Naive B cell (primary cell): ENCODE measurements around the gene IER5. TPM values are rescaled to one million over a fixed set of nuclear protein-coding genes. Genes with fewer than 3 reads are reported as not detected.
"Not testable (repeated sequence)": the region's sequence is repeated elsewhere in the genome, so short reads cannot be mapped to it uniquely, and the experiment has no call there.

Experiments
- ATAC-seq, 2 donors: fragments of 150-1000 bp; cut with Tn5 transposase; 2 replicates each; pipeline ENCODE4 v1.10.0; 2021; ENCODE audit warnings: low read depth in 2 of 2, mild to moderate bottlenecking in 2 of 2, moderate library complexity in 2 of 2
- DNase-seq: peaks from one replicate; pipeline ENCODE4 v3.0.0; 2022
- H3K27ac Mint-ChIP-seq, 6 donors: one replicate each; pipeline ENCODE4 v1.8.0; 2020 to 2022; ENCODE audit warnings: mild to moderate bottlenecking in 6 of 6, mixed read lengths in 6 of 6, moderate library complexity in 5 of 6, inconsistent platforms in 2 of 6
- H3K27me3 Mint-ChIP-seq, 3 donors: one replicate each; pipeline ENCODE4 v1.8.0; 2021 to 2022; ENCODE audit warnings: mixed read lengths in 3 of 3, mild to moderate bottlenecking in 1 of 3
- H3K36me3 Mint-ChIP-seq, 2 donors: one replicate each; pipeline ENCODE4 v1.8.0; 2020 to 2022; ENCODE audit warnings: mixed read lengths in 2 of 2, inconsistent platforms in 1 of 2, mild to moderate bottlenecking in 1 of 2
- H3K4me1 Mint-ChIP-seq, 3 donors: one replicate each; pipeline ENCODE4 v1.8.0; 2020 to 2022; ENCODE audit warnings: mixed read lengths in 3 of 3, inconsistent platforms in 1 of 3, mild to moderate bottlenecking in 1 of 3, moderate library complexity in 1 of 3
- H3K4me3 Mint-ChIP-seq, 8 donors: one replicate each; pipeline ENCODE4 v1.8.0; 2020 to 2022; ENCODE audit warnings: mild to moderate bottlenecking in 8 of 8, mixed read lengths in 8 of 8, moderate library complexity in 8 of 8, inconsistent platforms in 2 of 8
- H3K9me3 Mint-ChIP-seq, 7 donors: one replicate each; pipeline ENCODE4 v1.8.0; 2020 to 2022; ENCODE audit warnings: mixed read lengths in 7 of 7, mild to moderate bottlenecking in 5 of 7, inconsistent platforms in 2 of 7, moderate library complexity in 1 of 7
- polyA plus RNA-seq, 6 donors: library from polyadenylated mRNA; unstranded; fragments of 300-500 nt; fragmentation: Illumina TruSeq; gene quantifications; one replicate each; pipeline ENCODE4 v1.2.3, GENCODE V29; 2021; ENCODE audit warnings: low read depth in 6 of 6

IER5 gene
- polyA plus RNA-seq: 10 to 100 TPM; 17.3 to 82.6 (median 34.1) TPM

- no peaks in the 10 kb centered on the region for H3K27me3 Mint-ChIP-seq
- peak within 1 kb of the TSS; percentile 91 to 100 (median 99) for H3K4me3 Mint-ChIP-seq
- ATAC-seq (peak; percentile 62 to 68), DNase-seq (peak; percentile 97)
- no peaks in the 10 kb centered on the region for H3K9me3 Mint-ChIP-seq
- peaks cover 9 to 27% of the 10 kb centered on the region in 2 donors for H3K36me3 Mint-ChIP-seq
- H3K27ac Mint-ChIP-seq: peak within 1 kb of the TSS; percentile 99 to 100 (median 99)
- H3K4me1 Mint-ChIP-seq: peaks cover 49 to 57% (median 54%) of the 10 kb centered on the region in 3 donors
These were observed at the start of gene IER5 for GRCh38 chr1:181088079-181089016. Gene IER5, plus strand, starts transcription at chr1:181088700. Its CDS starts 203 bp downstream, at chr1:181088903.

DNA sequence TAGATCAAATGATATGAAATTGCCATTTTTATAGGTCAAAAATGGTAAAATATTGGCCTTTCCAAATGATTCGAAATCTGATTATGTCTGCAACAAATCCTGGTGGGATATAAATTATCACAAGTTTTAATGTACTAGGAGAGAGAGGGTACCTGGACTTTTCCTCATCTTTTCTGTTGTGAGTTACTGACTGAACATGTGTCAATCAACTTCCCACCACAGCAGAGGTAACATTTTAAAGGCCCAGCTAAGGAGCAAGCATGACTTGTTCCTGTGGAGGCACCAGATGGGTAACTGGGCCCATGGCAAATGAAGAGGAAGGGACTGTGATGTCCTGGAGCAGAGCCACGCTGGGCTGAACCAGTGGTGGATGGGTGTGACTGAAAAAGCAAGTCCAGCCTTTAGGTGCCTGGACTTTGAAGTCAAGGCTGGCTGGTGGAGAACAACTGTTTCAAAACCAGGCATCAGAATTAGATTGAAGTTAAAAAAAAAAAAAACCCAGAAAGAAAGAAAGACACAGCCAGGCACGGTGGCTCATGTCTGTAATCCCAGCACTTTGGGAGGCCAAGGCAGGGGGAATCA lies 48.1 kb upstream of the IER5 start:
- ATAC-seq: no peak
- peak overlapping the region in 3 of 6 donors; percentile 55 to 60 (median 57) for H3K27ac Mint-ChIP-seq
- H3K27me3 Mint-ChIP-seq: no peaks in the 10 kb centered on the region
- no peaks in the 10 kb centered on the region for H3K9me3 Mint-ChIP-seq
- no peak for DNase-seq
- peaks cover 50 to 60% (median 55%) of the 10 kb centered on the region in 3 donors for H3K4me1 Mint-ChIP-seq
- peaks cover 8 to 13% of the 10 kb centered on the region in 2 donors for H3K36me3 Mint-ChIP-seq
- H3K4me3 Mint-ChIP-seq: no peak overlapping the region

GRCh38 chr1:181043025-181043888 lies 45.2 kb upstream of the IER5 start:
- H3K4me3 Mint-ChIP-seq: no peak overlapping the region
- no peak for ATAC-seq
- H3K4me1 Mint-ChIP-seq: peaks cover 28 to 33% (median 32%) of the 10 kb centered on the region in 3 donors

DNA sequence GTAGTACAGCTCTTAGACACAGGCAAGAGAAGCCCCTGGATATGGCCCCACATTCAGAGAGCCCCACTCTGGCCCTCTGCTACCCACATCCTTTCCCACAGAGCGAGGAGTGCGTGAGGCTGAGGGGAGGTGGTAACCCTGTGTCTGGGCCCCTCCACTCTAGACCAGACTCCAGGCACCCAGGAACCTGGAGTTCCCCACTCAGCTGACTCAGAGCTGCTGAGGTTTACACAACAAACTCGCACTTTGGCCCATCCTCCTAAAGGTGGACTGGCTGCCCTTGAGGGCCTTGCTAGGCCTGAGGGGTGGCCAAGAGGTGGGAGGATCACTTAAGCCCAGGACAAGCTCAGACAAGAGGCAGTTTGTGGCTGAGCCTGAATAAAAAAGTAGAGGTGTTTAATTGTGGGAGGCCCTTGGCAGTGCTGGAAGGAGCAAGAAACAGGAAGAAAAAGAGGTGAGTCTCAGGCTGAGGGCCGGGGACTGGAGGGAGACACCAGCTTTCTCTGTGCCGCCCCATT lies 44.0 kb upstream of the IER5 start:
- H3K27me3 Mint-ChIP-seq: no peaks in the 10 kb centered on the region
- peaks cover 20 to 36% (median 32%) of the 10 kb centered on the region in 3 donors for H3K4me1 Mint-ChIP-seq
- H3K36me3 Mint-ChIP-seq: peaks cover 8 to 10% of the 10 kb centered on the region in 2 donors
- peak overlapping the region in 1 of 8 donors; percentile 7 for H3K4me3 Mint-ChIP-seq
- peak overlapping the region in 2 of 6 donors; percentile 11 to 76 for H3K27ac Mint-ChIP-seq
- no peak for DNase-seq
- no peaks in the 10 kb centered on the region for H3K9me3 Mint-ChIP-seq
- no peak for ATAC-seq

More at GRCh38 chr1:181043025-181043888, 45.2 kb upstream of the IER5 start:
- no peak for DNase-seq
- Mint-ChIP-seq H3K27ac (peak overlapping the region in 2 of 6 donors; percentile 18 to 24), H3K27me3 (no peaks in the 10 kb centered on the region), H3K9me3 (no peaks in the 10 kb centered on the region), H3K36me3 (peaks cover 8 to 14% of the 10 kb centered on the region in 2 donors)

- ATAC-seq, H3K4me3 Mint-ChIP-seq: not testable (repeated sequence)
These were observed 42.6 kb upstream of the IER5 start for GRCh38 chr1:181045946-181046345.

GRCh38 chr1:181049378-181049777 lies 39.1 kb upstream of the IER5 start:
- Mint-ChIP-seq H3K9me3 (no peaks in the 10 kb centered on the region), H3K4me3 (peak overlapping the region in 2 of 8 donors; percentile 19 to 59), H3K4me1 (peaks cover 4 to 14% (median 12%) of the 10 kb centered on the region in 3 donors), H3K27ac (peak overlapping the region in 1 of 6 donors; percentile 52), H3K27me3 (no peaks in the 10 kb centered on the region), H3K36me3 (peaks cover 14 to 19% of the 10 kb centered on the region in 2 donors)
- ATAC-seq (no peak), DNase-seq (no peak)

More at GRCh38 chr1:181045946-181046345, 42.6 kb upstream of the IER5 start:
- peaks cover 12 to 29% (median 26%) of the 10 kb centered on the region in 3 donors for H3K4me1 Mint-ChIP-seq
- not testable (repeated sequence) for H3K27me3 Mint-ChIP-seq, DNase-seq, H3K27ac Mint-ChIP-seq, H3K9me3 Mint-ChIP-seq
- peaks cover 8 to 13% of the 10 kb centered on the region in 2 donors for H3K36me3 Mint-ChIP-seq

DNA sequence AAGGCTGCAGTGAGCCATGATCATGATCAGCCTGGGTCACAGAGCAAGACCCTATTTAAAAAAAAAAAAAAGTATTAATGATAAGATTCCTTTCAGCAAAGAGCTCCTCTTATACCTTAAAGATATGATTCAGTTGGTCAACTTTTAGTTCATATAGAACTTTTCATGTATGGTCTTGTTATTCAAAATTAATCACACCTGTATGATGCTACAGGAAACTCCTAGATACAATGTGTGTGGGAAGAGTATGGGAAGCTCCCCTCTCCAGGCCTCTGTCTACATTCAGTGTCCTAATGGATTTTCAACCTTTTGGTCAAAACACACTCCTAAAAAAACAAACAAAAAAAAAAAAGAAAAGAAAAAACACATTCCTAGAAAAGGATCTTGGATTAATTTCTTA lies 37.6 kb upstream of the IER5 start:
- Mint-ChIP-seq H3K36me3 (peaks cover 6 to 28% of the 10 kb centered on the region in 2 donors), H3K27me3 (no peaks in the 10 kb centered on the region), H3K4me1 (peaks cover 4 to 14% (median 12%) of the 10 kb centered on the region in 3 donors), H3K9me3 (no peaks in the 10 kb centered on the region), H3K27ac (peak overlapping the region in 4 of 6 donors; percentile 27 to 76 (median 36)), H3K4me3 (no peak overlapping the region)
- no peak for DNase-seq
- ATAC-seq: no peak

GRCh38 chr1:181056560-181056959 lies 31.9 kb upstream of the IER5 start:
- no peak overlapping the region for H3K4me3 Mint-ChIP-seq
- H3K36me3 Mint-ChIP-seq: peaks cover 29 to 40% of the 10 kb centered on the region in 2 donors
- H3K27ac Mint-ChIP-seq: peak overlapping the region in 1 of 6 donors; percentile 68
- peaks cover 3 to 14% (median 8%) of the 10 kb centered on the region in 7 donors for H3K9me3 Mint-ChIP-seq
- DNase-seq (no peak), ATAC-seq (no peak)
- no peaks in the 10 kb centered on the region for H3K27me3 Mint-ChIP-seq
- H3K4me1 Mint-ChIP-seq: peaks cover 0 to 8% (median 6%) of the 10 kb centered on the region in 3 donors

DNA sequence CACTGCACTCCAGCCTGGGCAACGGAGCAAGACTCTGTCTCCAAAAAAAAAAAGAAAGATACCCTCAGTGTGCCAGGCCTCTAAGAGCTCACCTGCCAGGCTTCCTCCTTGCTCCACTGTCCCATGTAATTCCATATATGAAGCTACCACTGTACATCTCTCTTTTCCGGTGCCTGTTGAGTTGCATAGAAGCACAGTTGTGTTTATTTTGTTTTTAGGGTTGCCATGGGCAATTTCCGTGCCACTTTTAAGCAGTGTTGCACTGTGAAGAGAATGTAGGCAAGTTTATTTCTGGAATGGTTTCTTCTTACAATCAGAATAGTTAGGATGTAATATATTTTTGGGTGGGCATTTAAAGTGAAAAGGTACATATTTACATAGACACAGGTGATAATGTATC lies 31.4 kb upstream of the IER5 start:
- peaks cover 4 to 12% (median 9%) of the 10 kb centered on the region in 3 donors for H3K4me1 Mint-ChIP-seq
- no peak for DNase-seq
- H3K36me3 Mint-ChIP-seq: peaks cover 29 to 39% of the 10 kb centered on the region in 2 donors
- no peak overlapping the region for H3K4me3 Mint-ChIP-seq
- ATAC-seq: no peak
- H3K9me3 Mint-ChIP-seq: peaks cover 3 to 14% (median 8%) of the 10 kb centered on the region in 7 donors
- H3K27ac Mint-ChIP-seq: no peak overlapping the region
- no peaks in the 10 kb centered on the region for H3K27me3 Mint-ChIP-seq

- Mint-ChIP-seq H3K4me3 (no peak overlapping the region), H3K27ac (peak overlapping the region in 3 of 6 donors; percentile 29 to 76 (median 48)), H3K36me3 (peaks cover 23 to 39% of the 10 kb centered on the region in 2 donors), H3K9me3 (peaks cover 3 to 14% (median 8%) of the 10 kb centered on the region in 7 donors), H3K27me3 (no peaks in the 10 kb centered on the region), H3K4me1 (peaks cover 18 to 28% (median 21%) of the 10 kb centered on the region in 3 donors)
- ATAC-seq: no peak
- no peak for DNase-seq
These were observed 29.1 kb upstream of the IER5 start for GRCh38 chr1:181059435-181059834.

DNA sequence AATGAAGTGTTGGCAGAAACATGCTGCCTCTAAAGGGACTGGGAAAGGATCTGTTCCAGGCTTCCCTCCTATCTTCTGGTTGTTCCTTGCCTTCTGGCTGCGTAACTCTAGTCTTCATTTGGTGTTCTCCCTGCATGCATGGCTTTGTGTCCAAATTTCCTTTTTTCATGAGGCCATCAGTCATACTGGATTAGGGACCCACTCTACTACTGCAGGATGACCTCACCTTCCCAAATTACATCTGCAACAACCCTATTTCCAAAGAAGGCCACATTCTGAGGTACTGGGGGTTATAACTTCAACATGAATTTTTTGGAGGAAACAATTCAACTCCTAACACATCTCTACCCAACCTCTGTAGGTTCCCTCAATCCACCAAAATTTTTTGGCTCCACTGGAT lies 28.4 kb upstream of the IER5 start:
- Mint-ChIP-seq H3K36me3 (peaks cover 23 to 37% of the 10 kb centered on the region in 2 donors), H3K4me1 (peaks cover 18 to 28% (median 21%) of the 10 kb centered on the region in 3 donors), H3K4me3 (no peak overlapping the region), H3K9me3 (peaks cover 3 to 14% (median 8%) of the 10 kb centered on the region in 7 donors), H3K27ac (peak overlapping the region in 1 of 6 donors; percentile 28), H3K27me3 (no peaks in the 10 kb centered on the region)
- no peak for DNase-seq
- ATAC-seq: no peak

GRCh38 chr1:181060947-181061346 lies 27.6 kb upstream of the IER5 start:
- Mint-ChIP-seq H3K4me1 (peaks cover 18 to 28% (median 21%) of the 10 kb centered on the region in 3 donors), H3K4me3 (peak overlapping the region in 1 of 8 donors; percentile 22), H3K27ac (peak overlapping the region in 1 of 6 donors; percentile 48), H3K9me3 (peaks cover 3 to 14% (median 8%) of the 10 kb centered on the region in 7 donors), H3K36me3 (peaks cover 23 to 30% of the 10 kb centered on the region in 2 donors)
- DNase-seq, H3K27me3 Mint-ChIP-seq, ATAC-seq: not testable (repeated sequence)
